ENCODE data around the gene ZDHHC16.
"Not testable (repeated sequence)": the region's sequence is repeated elsewhere in the genome, so short reads cannot be mapped to it uniquely, and the experiment has no call there.

The ZDHHC16 gene

DNA sequence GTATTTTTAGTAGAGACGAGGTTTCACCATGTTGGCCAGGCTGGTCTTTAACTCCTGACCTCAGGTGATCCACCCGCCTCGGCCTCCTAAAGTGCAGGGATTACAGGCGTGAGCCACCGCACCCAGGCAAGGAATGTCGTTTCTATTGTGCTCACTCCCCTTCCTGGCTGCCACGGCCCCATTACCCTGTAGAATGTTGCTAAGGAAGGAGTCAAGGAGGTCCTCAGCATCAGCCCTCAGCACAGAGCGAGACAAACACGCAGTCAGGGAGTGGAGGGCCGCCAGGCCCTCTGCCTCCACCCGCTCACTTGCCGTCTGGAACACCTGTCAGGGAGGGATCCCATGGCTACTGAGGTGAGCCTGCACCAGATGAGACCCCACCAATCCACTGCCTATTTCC is 22.8 kb downstream of the ZDHHC16 start:
- intact Hi-C loops (cut with DNase I); DNase-seq: not testable (repeated sequence)

DNA sequence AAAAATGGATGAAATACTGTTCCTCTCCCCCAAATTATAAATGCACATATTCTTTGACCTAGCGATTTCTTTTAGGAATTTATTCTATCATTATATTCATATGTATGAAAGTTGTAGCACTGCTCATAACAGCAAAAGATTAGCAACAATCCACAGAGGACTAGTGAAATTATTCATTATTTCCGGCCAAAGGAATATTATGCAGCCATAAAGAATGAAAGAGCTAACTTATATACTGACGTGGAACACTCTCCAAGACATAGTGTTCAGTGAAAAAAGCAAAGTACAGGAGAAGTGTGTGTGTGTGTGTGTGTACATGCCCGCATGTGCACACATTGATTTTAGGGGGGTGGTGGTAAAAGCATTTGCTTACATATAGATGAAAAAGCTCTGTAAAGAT is 28.9 kb downstream of the ZDHHC16 start:
- DNase-seq, result no peak
- intact Hi-C loops (cut with DNase I), result no loop called here

- no peak for DNase-seq
- intact Hi-C loops (cut with DNase I), result no loop called here
Measured at GRCh38 chr10:97475936-97476594, 30.1 kb downstream of the ZDHHC16 start.

DNA sequence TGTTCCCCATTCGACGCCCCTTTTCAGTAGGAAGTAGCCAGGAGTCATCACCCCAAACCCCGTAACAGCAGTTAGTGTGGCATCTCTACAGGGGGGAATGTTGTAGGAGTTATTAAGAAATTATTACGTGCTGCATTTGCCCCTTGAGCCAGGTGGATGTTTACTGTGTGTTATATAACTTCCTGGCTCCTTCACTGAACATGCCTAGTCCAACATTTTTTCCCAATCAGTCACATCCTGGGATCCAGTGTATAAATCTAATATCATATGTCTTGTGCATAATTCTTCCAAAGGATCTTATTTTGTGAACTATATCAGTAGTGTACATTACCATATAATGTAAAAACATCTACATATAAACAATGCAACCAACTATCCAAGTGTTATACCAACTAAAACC is 33.4 kb downstream of the ZDHHC16 start:
- DNase-seq; intact Hi-C loops (cut with DNase I): not testable (repeated sequence)

DNA sequence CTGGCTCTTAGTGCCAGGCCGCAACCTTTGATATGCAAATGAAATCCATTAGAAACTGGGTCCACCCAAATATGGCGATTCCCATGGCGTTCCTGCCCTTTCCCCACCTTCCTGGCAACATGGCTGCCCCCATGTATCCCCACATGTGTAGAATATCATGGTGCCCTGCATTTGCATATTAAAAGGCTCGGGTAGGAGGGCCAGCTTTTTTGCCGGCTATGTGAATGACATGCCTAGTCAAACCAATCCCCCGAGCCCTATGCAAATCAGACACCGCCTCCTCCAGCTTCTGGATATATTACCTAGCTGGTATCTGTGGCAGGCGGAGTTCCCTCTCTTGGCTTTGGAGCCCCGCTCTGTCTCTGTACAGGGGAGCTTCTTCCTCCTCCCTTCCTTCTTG is 34.0 kb downstream of the ZDHHC16 start:
- intact Hi-C loops (cut with DNase I), result no loop called here
- no peak for DNase-seq

- no peak for DNase-seq
- intact Hi-C loops (cut with DNase I), result no loop called here
Measured at GRCh38 chr10:97481071-97481470, 35.1 kb downstream of the ZDHHC16 start.

- DNase-seq, result no peak
- intact Hi-C loops (cut with DNase I), result no loop called here
Measured at GRCh38 chr10:97482381-97482780, 36.4 kb downstream of the ZDHHC16 start.

- intact Hi-C loops (cut with DNase I), result no loop called here
- no peak for DNase-seq
Measured at GRCh38 chr10:97483506-97483905, 37.5 kb downstream of the ZDHHC16 start.

DNA sequence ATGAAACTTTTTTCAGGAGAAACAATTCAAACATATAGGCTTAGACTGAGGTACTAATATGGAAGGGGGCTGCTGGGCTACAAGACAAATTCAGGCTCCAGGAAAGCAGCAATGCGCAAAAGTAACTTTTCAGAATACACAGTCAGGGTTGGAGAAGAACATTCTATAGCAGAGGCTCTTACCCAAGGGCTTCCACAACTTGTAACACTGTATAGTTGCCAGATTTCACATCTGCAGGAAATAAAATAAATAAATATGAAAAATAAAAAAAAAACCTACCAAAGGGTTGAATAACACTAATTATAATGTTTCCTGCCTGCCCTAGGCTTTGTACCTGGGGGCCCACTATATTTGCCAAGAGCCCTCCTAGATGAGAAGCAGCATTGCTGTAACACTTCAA is 37.9 kb downstream of the ZDHHC16 start:
- DNase-seq, result no peak
- intact Hi-C loops (cut with DNase I), result no loop called here

- DNase-seq, result no peak
- intact Hi-C loops (cut with DNase I), result no loop called here
Measured at GRCh38 chr10:97485647-97486281, 39.8 kb downstream of the ZDHHC16 start.

- DNase-seq, result peak in 9 of 10 donors; percentile 33 to 90 (median 41)
- intact Hi-C loops (cut with DNase I), result loop anchor here (5.0 kb wide), 1 partner anchor 152 kb away; the partner anchor contains the start of gene PI4K2A
Measured at GRCh38 chr10:97490592-97490991, 44.6 kb downstream of the ZDHHC16 start.

GRCh38 chr10:97494151-97494550 is 48.2 kb downstream of the ZDHHC16 start:
- intact Hi-C loops (cut with DNase I), result loop anchor here (5.0 kb wide), 1 partner anchor 148 kb away; the partner anchor contains the start of gene PI4K2A
- peak in 1 of 10 donors; percentile 24 for DNase-seq

DNA sequence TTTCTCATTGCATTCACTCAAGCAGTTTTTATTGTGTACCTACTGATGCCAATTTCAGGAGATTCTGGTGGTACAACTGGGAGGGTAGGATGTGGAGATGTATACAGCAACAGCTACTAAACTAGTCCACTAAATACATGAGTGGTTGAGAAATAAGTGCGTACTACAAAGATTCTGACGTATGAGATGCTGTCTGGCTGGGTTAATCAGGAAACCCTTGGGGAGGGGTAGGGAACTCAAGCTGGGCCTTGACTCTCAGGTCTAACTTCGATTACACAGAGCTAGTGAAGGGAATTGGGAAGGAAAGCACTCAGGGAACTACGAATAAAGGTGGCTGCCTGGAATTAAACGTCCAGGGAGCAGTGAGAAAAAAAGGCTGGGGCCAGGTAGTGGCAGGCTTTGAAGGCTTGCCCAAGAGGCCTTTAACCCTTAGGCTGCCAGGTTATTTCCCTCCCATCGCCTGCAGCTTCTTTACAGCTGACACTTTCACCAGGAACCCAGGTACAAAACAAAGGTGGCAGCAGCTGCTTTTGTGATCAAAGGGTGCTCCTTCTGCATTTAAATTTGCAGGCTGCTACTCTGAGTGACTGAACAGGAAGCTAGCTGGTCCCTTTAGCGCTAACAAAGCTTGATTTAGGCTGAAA is 49.0 kb downstream of the ZDHHC16 start:
- intact Hi-C loops (cut with DNase I), result loop anchor here (5.0 kb wide), 3 partner anchors 33 to 147 kb away; partner anchors contain the start of genes EXOSC1, PI4K2A and ZDHHC16
- no peak for DNase-seq

GRCh38 chr10:97497572-97498075 is 51.6 kb downstream of the ZDHHC16 start:
- peak; percentile 63 to 97 (median 84) for DNase-seq
- intact Hi-C loops (cut with DNase I), result loop anchor here (2.0 to 5.0 kb wide), 3 partner anchors 35 to 50 kb away; partner anchors contain the start of genes EXOSC1 and ZDHHC16

GRCh38 chr10:97498076-97498840 is 52.3 kb downstream of the ZDHHC16 start, which contains the start of gene MMS19:
MMS19 (minus strand) TSS chr10:97498422; CDS start chr10:97498384, 38 bp downstream.
- intact Hi-C loops (cut with DNase I), result loop anchor here (2.0 to 5.0 kb wide), 3 partner anchors 36 to 51 kb away; partner anchors contain the start of genes EXOSC1 and ZDHHC16
- DNase-seq, result peak; percentile 97 to 100 (median 98)

GRCh38 chr10:97498841-97499560 is 53.0 kb downstream of the ZDHHC16 start, which contains the start of gene UBTD1:
UBTD1 (plus strand) TSS chr10:97498924; CDS start chr10:97499204, 280 bp downstream.
- intact Hi-C loops (cut with DNase I), result loop anchor here (2.0 to 5.0 kb wide), 3 partner anchors 37 to 52 kb away; partner anchors contain the start of genes EXOSC1 and ZDHHC16
- peak in 6 of 10 donors; percentile 35 to 91 (median 60) for DNase-seq

GRCh38 chr10:97499561-97500296 is 53.8 kb downstream of the ZDHHC16 start:
- DNase-seq, result peak in 8 of 10 donors; percentile 27 to 91 (median 46)
- intact Hi-C loops (cut with DNase I), result loop anchor here (2.0 to 5.0 kb wide), 3 partner anchors 37 to 52 kb away; partner anchors contain the start of genes EXOSC1 and ZDHHC16

DNA sequence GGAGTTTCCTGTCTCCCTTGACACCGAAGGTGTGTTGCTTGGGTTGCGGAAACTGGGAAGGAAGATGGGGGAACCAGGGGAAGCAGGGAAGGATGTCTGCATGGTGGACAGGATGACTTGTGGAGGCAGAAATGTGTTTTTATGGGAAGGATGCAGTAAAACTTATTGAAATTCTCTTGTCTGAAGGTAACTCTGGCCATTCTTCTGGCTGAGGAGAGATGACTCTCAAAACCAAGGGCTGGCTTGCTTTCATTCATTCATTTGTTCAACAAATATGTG is 54.3 kb downstream of the ZDHHC16 start:
- DNase-seq, result no peak
- intact Hi-C loops (cut with DNase I), result no loop called here

- intact Hi-C loops (cut with DNase I), result no loop called here
- DNase-seq, result no peak
Measured at GRCh38 chr10:97502916-97503315, 56.9 kb downstream of the ZDHHC16 start.

Measured in posterior cingulate gyrus (tissue), 11 donors.